ENCODE data around the gene FAN1.
A peak's percentile ranks its signal among the peaks of the same experiment; 100 is the strongest.
"Not testable (repeated sequence)": the region's sequence is repeated elsewhere in the genome, so short reads cannot be mapped to it uniquely, and the experiment has no call there.

Gene FAN1

GRCh38 chr15:30903497-30904187 lies at the start of gene FAN1:
FAN1 (plus strand) TSS chr15:30903915; CDS start chr15:30904664, 749 bp downstream.
- peak; percentile 92 for DNase-seq

GRCh38 chr15:30859091-30859874 lies 44.4 kb upstream of the FAN1 start:
- no peak for DNase-seq

- DNase-seq, result no peak
Observed at GRCh38 chr15:30865257-30865656, 38.5 kb upstream of the FAN1 start.

GRCh38 chr15:30870681-30871080 lies 33.0 kb upstream of the FAN1 start:
- DNase-seq, result no peak

- no peak for DNase-seq
Observed at GRCh38 chr15:30872341-30872748, 31.4 kb upstream of the FAN1 start.

- DNase-seq, result no peak
Observed at GRCh38 chr15:30877070-30877469, 26.6 kb upstream of the FAN1 start.

GRCh38 chr15:30878515-30878914 lies 25.2 kb upstream of the FAN1 start:
- no peak for DNase-seq

GRCh38 chr15:30882849-30883433 lies 20.8 kb upstream of the FAN1 start:
- DNase-seq, result no peak

GRCh38 chr15:30883666-30884065 lies 20.0 kb upstream of the FAN1 start:
- DNase-seq, result not testable (repeated sequence)

- DNase-seq, result no peak
Observed at GRCh38 chr15:30885814-30886213, 17.9 kb upstream of the FAN1 start.

GRCh38 chr15:30889196-30889595 lies 14.5 kb upstream of the FAN1 start:
- no peak for DNase-seq

- no peak for DNase-seq
Observed at GRCh38 chr15:30895461-30896210, 8.1 kb upstream of the FAN1 start.

- DNase-seq, result no peak
Observed at GRCh38 chr15:30896211-30896606, 7.5 kb upstream of the FAN1 start.

GRCh38 chr15:30901889-30902288 lies 1.8 kb upstream of the FAN1 start:
- DNase-seq, result no peak

- no peak for DNase-seq
Observed at GRCh38 chr15:30904812-30905211, 1.1 kb downstream of the FAN1 start.

GRCh38 chr15:30905821-30906220 lies 2.1 kb downstream of the FAN1 start:
- no peak for DNase-seq

- peak; percentile 55 for DNase-seq
Observed at GRCh38 chr15:30906366-30906765, 2.7 kb downstream of the FAN1 start.

GRCh38 chr15:30913761-30914160 lies 10.0 kb downstream of the FAN1 start:
- DNase-seq, result no peak

- DNase-seq, result no peak
Observed at GRCh38 chr15:30917013-30917412, 13.3 kb downstream of the FAN1 start.

- DNase-seq, result no peak
Observed at GRCh38 chr15:30917675-30918074, 14.0 kb downstream of the FAN1 start.

GRCh38 chr15:30918366-30918765 lies 14.7 kb downstream of the FAN1 start:
- no peak for DNase-seq

GRCh38 chr15:30919877-30920550 lies 16.3 kb downstream of the FAN1 start:
- DNase-seq, result no peak

GRCh38 chr15:30921106-30921505 lies 17.4 kb downstream of the FAN1 start:
- DNase-seq, result no peak
